Inflammatory macrophage treated with lipopolysaccharide for 4 hours (primary cell): ENCODE results near the gene CCN5.
"Not testable (repeated sequence)": the region's sequence is repeated elsewhere in the genome, so short reads cannot be mapped to it uniquely, and the experiment has no call there.

Experiments
- DNase-seq: peaks from one replicate; pipeline ENCODE4 v3.0.0-alpha.2; 2020

CCN5 gene

GRCh38 chr20:44762466-44763140 is 47.4 kb downstream of the CCN5 start:
- no peak for DNase-seq

- DNase-seq = not testable (repeated sequence)
Measured at GRCh38 chr20:44763798-44764197, 48.6 kb downstream of the CCN5 start.

- DNase-seq = no peak
Measured at GRCh38 chr20:44765091-44765490, 49.9 kb downstream of the CCN5 start.

- DNase-seq = no peak
Measured at GRCh38 chr20:44765701-44766347, 50.7 kb downstream of the CCN5 start.

- no peak for DNase-seq
Measured at GRCh38 chr20:44768256-44768655, 53.1 kb downstream of the CCN5 start.

- no peak for DNase-seq
Measured at GRCh38 chr20:44768854-44769480, 53.8 kb downstream of the CCN5 start.

GRCh38 chr20:44769481-44769863 is 54.3 kb downstream of the CCN5 start:
- DNase-seq = no peak

GRCh38 chr20:44770484-44771171 is 55.5 kb downstream of the CCN5 start:
- no peak for DNase-seq

GRCh38 chr20:44771172-44771535 is 56.0 kb downstream of the CCN5 start:
- DNase-seq = no peak

- no peak for DNase-seq
Measured at GRCh38 chr20:44772636-44773035, 57.5 kb downstream of the CCN5 start.

GRCh38 chr20:44773070-44773829 is 58.1 kb downstream of the CCN5 start:
- DNase-seq = no peak

GRCh38 chr20:44776980-44777379 is 61.8 kb downstream of the CCN5 start:
- no peak for DNase-seq
